Astrocyte (in vitro differentiated cells and primary cell): ENCODE results near the gene HAP1. TPM values are rescaled to one million over a fixed set of nuclear protein-coding genes. Genes with fewer than 3 reads are reported as not detected.

Source experiments
- DNase-seq: peaks from one replicate; pipeline ENCODE4 v3.0.0-alpha.2; 2010; ENCODE audit warnings: low read depth
- FAIRE-seq: peaks from 2 replicates; lab custom pipeline; 2011; peaks lifted over from hg19 to GRCh38; lab: Jason Lieb, UNC
- H2AFZ ChIP-seq: 2 replicates; pipeline ENCODE4 v1.6.0; 2012; ENCODE audit warnings: low read depth, low read length, inconsistent platforms
- H3K27ac ChIP-seq: 2 replicates; pipeline ENCODE4 v1.5.1; 2011; ENCODE audit warnings: low read depth, low read length, inconsistent platforms
- H3K27me3 ChIP-seq: 2 replicates; pipeline ENCODE4 v1.6.0; 2011; ENCODE audit warnings: low read length, inconsistent platforms; ENCODE audit not compliant: insufficient read depth
- H3K36me3 ChIP-seq: 2 replicates; pipeline ENCODE4 v1.5.1; 2011; ENCODE audit warnings: low read length, inconsistent platforms; ENCODE audit not compliant: insufficient read depth
- H3K4me1 ChIP-seq: 2 replicates; pipeline ENCODE4 v1.5.1; 2011; ENCODE audit warnings: low read length, inconsistent platforms; ENCODE audit not compliant: insufficient read depth
- H3K4me2 ChIP-seq: 2 replicates; pipeline ENCODE4 v1.6.0; 2012; ENCODE audit warnings: low read length, inconsistent platforms
- H3K4me3 ChIP-seq: 2 replicates; pipeline ENCODE4 v1.5.1; 2011; ENCODE audit warnings: low read depth, mild to moderate bottlenecking, low read length, inconsistent platforms; ENCODE audit not compliant: insufficient read depth
- H3K79me2 ChIP-seq: 2 replicates; pipeline ENCODE4 v1.6.0; 2012; ENCODE audit warnings: mild to moderate bottlenecking, low read length, inconsistent platforms; ENCODE audit not compliant: insufficient read depth
- H3K9ac ChIP-seq: 2 replicates; pipeline ENCODE4 v1.6.0; 2012; ENCODE audit warnings: mild to moderate bottlenecking, low read length, inconsistent platforms
- H3K9me3 ChIP-seq: 2 replicates; pipeline ENCODE4 v1.5.1; 2012; ENCODE audit warnings: low read depth, mild to moderate bottlenecking, low read length, inconsistent platforms; ENCODE audit not compliant: insufficient read depth
- H4K20me1 ChIP-seq: 2 replicates; pipeline ENCODE4 v1.6.0; 2012; ENCODE audit warnings: low read length, inconsistent platforms; ENCODE audit not compliant: insufficient read depth
- H3K27ac Mint-ChIP-seq: one replicate; pipeline ENCODE4 v1.8.0; 2021; ENCODE audit warnings: mild to moderate bottlenecking, mixed read lengths; ENCODE audit not compliant: unreplicated experiment
- H3K27me3 Mint-ChIP-seq: one replicate; pipeline ENCODE4 v1.8.0; 2021; ENCODE audit warnings: low read depth, mixed read lengths; ENCODE audit not compliant: unreplicated experiment
- H3K36me3 Mint-ChIP-seq: one replicate; pipeline ENCODE4 v1.8.0; 2021; ENCODE audit warnings: low read depth, mixed read lengths; ENCODE audit not compliant: unreplicated experiment
- H3K4me1 Mint-ChIP-seq: one replicate; pipeline ENCODE4 v1.8.0; 2021; ENCODE audit warnings: low read depth, mixed read lengths; ENCODE audit not compliant: unreplicated experiment
- H3K4me3 Mint-ChIP-seq: one replicate; pipeline ENCODE4 v1.8.0; 2021; ENCODE audit warnings: mild to moderate bottlenecking, moderate library complexity, mixed read lengths; ENCODE audit not compliant: unreplicated experiment
- H3K9me3 Mint-ChIP-seq: one replicate; pipeline ENCODE4 v1.8.0; 2021; ENCODE audit warnings: mild to moderate bottlenecking, mixed read lengths; ENCODE audit not compliant: unreplicated experiment
- CTCF ChIP-seq: IDR thresholded peaks from 2 replicates; pipeline ENCODE4 v1.5.1; 2011; ENCODE audit warnings: low read depth, mild to moderate bottlenecking, inconsistent platforms, low read length, moderate library complexity; ENCODE audit not compliant: insufficient read depth
- EZH2 ChIP-seq: IDR thresholded peaks from 2 replicates; pipeline ENCODE4 v1.6.1; 2012; ENCODE audit warnings: mild to moderate bottlenecking, low read length, inconsistent platforms; ENCODE audit not compliant: insufficient read depth
- total RNA-seq: library from RNA; stranded (reverse); gene quantifications from 2 replicates; pipeline ENCODE4 v1.2.1, GENCODE V29; 2021

The HAP1 gene
- total RNA-seq, 1 donor from 2014 or later, result 0.52 TPM

- no peak for DNase-seq
- peaks cover 39% of the 10 kb centered on the region for H3K4me1 ChIP-seq
- FAIRE-seq, result no peak
- H3K4me1 Mint-ChIP-seq, result peaks cover 49% of the 10 kb centered on the region
- H3K9me3 Mint-ChIP-seq, result no peaks in the 10 kb centered on the region
- TF ChIP-seq EZH2 (no peak), CTCF (no peak)
- no peak overlapping the region for H2AFZ ChIP-seq
- no peak overlapping the region for H3K27ac Mint-ChIP-seq
- H3K36me3 Mint-ChIP-seq, result peaks cover 11% of the 10 kb centered on the region
- peak overlapping the region; percentile 28 for H3K9ac ChIP-seq
- H3K79me2 ChIP-seq, result peaks cover 19% of the 10 kb centered on the region
- no peaks in the 10 kb centered on the region for H3K27me3 Mint-ChIP-seq
- H3K36me3 ChIP-seq, result no peaks in the 10 kb centered on the region
- no peaks in the 10 kb centered on the region for H3K9me3 ChIP-seq
- H4K20me1 ChIP-seq, result peaks cover 25% of the 10 kb centered on the region
- no peak overlapping the region for H3K27ac ChIP-seq
- no peak overlapping the region for H3K4me3 ChIP-seq
- peak overlapping the region; percentile 51 for H3K4me2 ChIP-seq
- H3K27me3 ChIP-seq, result no peaks in the 10 kb centered on the region
- H3K4me3 Mint-ChIP-seq, result peak overlapping the region; percentile 64
Measured at GRCh38 chr17:41773731-41774193, 39.3 kb upstream of the HAP1 start.

- H3K79me2 ChIP-seq, result peaks cover 19% of the 10 kb centered on the region
- H2AFZ ChIP-seq, result no peak overlapping the region
- H3K4me3 ChIP-seq, result no peak overlapping the region
- TF ChIP-seq CTCF, result no peak
- no peak for TF ChIP-seq EZH2
- Mint-ChIP-seq H3K4me3 (peak overlapping the region; percentile 34), H3K36me3 (peaks cover 14% of the 10 kb centered on the region), H3K4me1 (peaks cover 44% of the 10 kb centered on the region), H3K9me3 (no peaks in the 10 kb centered on the region), H3K27me3 (no peaks in the 10 kb centered on the region), H3K27ac (peak overlapping the region; percentile 91)
- H3K4me2 ChIP-seq, result peak overlapping the region; percentile 51
- peak; percentile 86 for DNase-seq
- H3K4me1 ChIP-seq, result peaks cover 36% of the 10 kb centered on the region
- peak overlapping the region; percentile 36 for H3K27ac ChIP-seq
- H4K20me1 ChIP-seq, result peaks cover 24% of the 10 kb centered on the region
- peaks cover 3% of the 10 kb centered on the region for H3K36me3 ChIP-seq
- H3K9me3 ChIP-seq, result no peaks in the 10 kb centered on the region
- no peak for FAIRE-seq
- no peaks in the 10 kb centered on the region for H3K27me3 ChIP-seq
- no peak overlapping the region for H3K9ac ChIP-seq
Measured at GRCh38 chr17:41773190-41773588, 38.7 kb upstream of the HAP1 start.

- H4K20me1 ChIP-seq, result peaks cover 19% of the 10 kb centered on the region
- DNase-seq, result no peak
- H3K27me3 ChIP-seq, result no peaks in the 10 kb centered on the region
- TF ChIP-seq CTCF, result no peak
- TF ChIP-seq EZH2, result no peak
- Mint-ChIP-seq H3K27me3 (no peaks in the 10 kb centered on the region), H3K36me3 (peaks cover 14% of the 10 kb centered on the region), H3K9me3 (no peaks in the 10 kb centered on the region), H3K4me3 (peak overlapping the region; percentile 34), H3K27ac (peak overlapping the region; percentile 66), H3K4me1 (peaks cover 39% of the 10 kb centered on the region)
- H3K79me2 ChIP-seq, result peaks cover 19% of the 10 kb centered on the region
- peaks cover 31% of the 10 kb centered on the region for H3K4me1 ChIP-seq
- no peak overlapping the region for H2AFZ ChIP-seq
- H3K9me3 ChIP-seq, result no peaks in the 10 kb centered on the region
- H3K9ac ChIP-seq, result no peak overlapping the region
- H3K27ac ChIP-seq, result peak overlapping the region; percentile 36
- H3K4me3 ChIP-seq, result no peak overlapping the region
- peak overlapping the region; percentile 51 for H3K4me2 ChIP-seq
- no peak for FAIRE-seq
- peaks cover 3% of the 10 kb centered on the region for H3K36me3 ChIP-seq
Measured at GRCh38 chr17:41772586-41773189, 38.2 kb upstream of the HAP1 start.
